ENCODE measurements around the gene B4GALNT2. TPM values are rescaled to one million over a fixed set of nuclear protein-coding genes. Genes with fewer than 3 reads are reported as not detected.
A peak's percentile ranks its signal among the peaks of the same experiment; 100 is the strongest.
"Not testable (repeated sequence)": the region's sequence is repeated elsewhere in the genome, so short reads cannot be mapped to it uniquely, and the experiment has no call there.

The B4GALNT2 gene
- total and polyA plus RNA-seq, 2 donors (not counting 1 experiment from before 2014, with no cell fraction given), result under 0.01 to 0.01 TPM

- H3K9ac ChIP-seq (ENCODE audit: insufficient read depth, low read length), result no peak overlapping the region
- peak overlapping the region; percentile 77 for H3K4me2 ChIP-seq (ENCODE audit: extremely low read depth, insufficient read depth, low read length)
- H2AFZ ChIP-seq (ENCODE audit: low read length), result no peak overlapping the region
- TF ChIP-seq EZH2 (IDR thresholded peaks at IDR 0.05; ENCODE audit: low read length, missing control alignments) (no peak), CTCF (conservative IDR thresholded peaks at IDR 0.05 in 1 of 2, IDR thresholded peaks at IDR 0.05 in 1 of 2; ENCODE audit: low read depth in 1 of 2, low read length in 2 of 2) (no peak)
- peak overlapping the region in 3 of 4 experiments; percentile 24 to 45 (median 29) for H3K4me3 ChIP-seq (replicated peaks in 1 of 4; ENCODE audit: control extremely low read depth in 1 of 4, insufficient read depth in 1 of 4, low read depth in 3 of 4, low read length in 4 of 4)
- no peaks in the 10 kb centered on the region for H3K4me1 ChIP-seq (ENCODE audit: control insufficient read depth, extremely low read depth, insufficient read depth, low read length)
- peaks cover 19% of the 10 kb centered on the region for H3K27me3 ChIP-seq (ENCODE audit: control insufficient read depth, insufficient read depth, low read length)
- no peak overlapping the region for H3K27ac ChIP-seq (ENCODE audit: insufficient read depth, low read length)
- no peaks in the 10 kb centered on the region for H3K79me2 ChIP-seq (ENCODE audit: control insufficient read depth, insufficient read depth, low read length)
- DNase-seq (ENCODE audit: low read depth in 2 of 2), result no peak
- no peaks in the 10 kb centered on the region for H4K20me1 ChIP-seq (ENCODE audit: control insufficient read depth, extremely low read depth, insufficient read depth, low read length)
- no peaks in the 10 kb centered on the region for H3K36me3 ChIP-seq (ENCODE audit: control insufficient read depth, insufficient read depth, low read length)
- H3K9me3 ChIP-seq (ENCODE audit: control insufficient read depth, insufficient read depth, low read depth, low read length), result no peaks in the 10 kb centered on the region
Measured at GRCh38 chr17:49132317-49132698, 261 bp upstream of the B4GALNT2 start.

DNA sequence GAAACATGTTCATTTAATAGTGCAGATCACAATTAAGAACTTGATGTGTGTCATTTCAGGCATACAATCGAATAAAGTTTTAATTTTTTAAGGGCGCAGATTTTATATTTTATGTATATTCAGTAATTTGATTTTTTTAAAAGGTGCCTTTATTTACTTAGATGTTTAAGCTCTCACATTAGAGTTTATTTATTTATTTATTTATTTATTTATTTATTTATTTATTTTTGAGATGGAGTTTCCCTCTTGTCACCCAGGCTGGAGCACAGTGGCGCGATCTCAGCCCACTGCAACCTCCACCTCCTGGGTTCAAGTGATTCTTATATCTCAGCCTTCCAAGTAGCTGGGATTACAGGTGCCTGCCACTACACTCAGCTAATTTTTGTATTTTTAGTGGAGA, 3.8 kb downstream of the B4GALNT2 start:
- H4K20me1 ChIP-seq (ENCODE audit: control insufficient read depth, extremely low read depth, insufficient read depth, low read length), result no peaks in the 10 kb centered on the region
- no peak overlapping the region for H2AFZ ChIP-seq (ENCODE audit: low read length)
- no peak overlapping the region for H3K4me3 ChIP-seq (replicated peaks in 1 of 4; ENCODE audit: control extremely low read depth in 1 of 4, insufficient read depth in 1 of 4, low read depth in 3 of 4, low read length in 4 of 4)
- no peak overlapping the region for H3K27ac ChIP-seq (ENCODE audit: insufficient read depth, low read length)
- H3K4me1 ChIP-seq (ENCODE audit: control insufficient read depth, extremely low read depth, insufficient read depth, low read length), result no peaks in the 10 kb centered on the region
- H3K9me3 ChIP-seq (ENCODE audit: control insufficient read depth, insufficient read depth, low read depth, low read length), result no peaks in the 10 kb centered on the region
- no peak for TF ChIP-seq CTCF (conservative IDR thresholded peaks at IDR 0.05 in 1 of 2, IDR thresholded peaks at IDR 0.05 in 1 of 2; ENCODE audit: low read depth in 1 of 2, low read length in 2 of 2)
- TF ChIP-seq EZH2 (IDR thresholded peaks at IDR 0.05; ENCODE audit: low read length, missing control alignments), result no peak
- H3K36me3 ChIP-seq (ENCODE audit: control insufficient read depth, insufficient read depth, low read length), result no peaks in the 10 kb centered on the region
- DNase-seq (ENCODE audit: low read depth in 2 of 2), result no peak
- H3K9ac ChIP-seq (ENCODE audit: insufficient read depth, low read length), result no peak overlapping the region
- no peaks in the 10 kb centered on the region for H3K79me2 ChIP-seq (ENCODE audit: control insufficient read depth, insufficient read depth, low read length)
- H3K4me2 ChIP-seq (ENCODE audit: extremely low read depth, insufficient read depth, low read length), result no peak overlapping the region
- H3K27me3 ChIP-seq (ENCODE audit: control insufficient read depth, insufficient read depth, low read length), result peaks cover 19% of the 10 kb centered on the region

GRCh38 chr17:49145654-49146053, 13.1 kb downstream of the B4GALNT2 start:
- H3K36me3 ChIP-seq (ENCODE audit: control insufficient read depth, insufficient read depth, low read length), result not testable (repeated sequence)

More at GRCh38 chr17:49145654-49146053, 13.1 kb downstream of the B4GALNT2 start:
- H3K9me3 ChIP-seq (ENCODE audit: control insufficient read depth, insufficient read depth, low read depth, low read length); H3K4me2 ChIP-seq (ENCODE audit: extremely low read depth, insufficient read depth, low read length); H3K4me3 ChIP-seq (replicated peaks in 1 of 4; ENCODE audit: control extremely low read depth in 1 of 4, insufficient read depth in 1 of 4, low read depth in 3 of 4, low read length in 4 of 4); DNase-seq (ENCODE audit: low read depth in 2 of 2); H3K27ac ChIP-seq (ENCODE audit: insufficient read depth, low read length); H2AFZ ChIP-seq (ENCODE audit: low read length); H3K4me1 ChIP-seq (ENCODE audit: control insufficient read depth, extremely low read depth, insufficient read depth, low read length); H4K20me1 ChIP-seq (ENCODE audit: control insufficient read depth, extremely low read depth, insufficient read depth, low read length); H3K9ac ChIP-seq (ENCODE audit: insufficient read depth, low read length); H3K79me2 ChIP-seq (ENCODE audit: control insufficient read depth, insufficient read depth, low read length); H3K27me3 ChIP-seq (ENCODE audit: control insufficient read depth, insufficient read depth, low read length): not testable (repeated sequence)

Measured in fibroblast of lung (primary cell).